Naive B cell (primary cell): ENCODE measurements around the gene CAPN9. TPM values are rescaled to one million over a fixed set of nuclear protein-coding genes. Genes with fewer than 3 reads are reported as not detected.

ENCODE experiments used
- ATAC-seq, 2 donors: fragments of 150-1000 bp; cut with Tn5 transposase; 2 replicates each; pipeline ENCODE4 v1.10.0; 2021; ENCODE audit warnings: low read depth in 2 of 2, mild to moderate bottlenecking in 2 of 2, moderate library complexity in 2 of 2
- DNase-seq: peaks from one replicate; pipeline ENCODE4 v3.0.0; 2022
- H3K27ac Mint-ChIP-seq, 6 donors: one replicate each; pipeline ENCODE4 v1.8.0; 2020 to 2022; ENCODE audit warnings: mild to moderate bottlenecking in 6 of 6, mixed read lengths in 6 of 6, moderate library complexity in 5 of 6, inconsistent platforms in 2 of 6
- H3K27me3 Mint-ChIP-seq, 3 donors: one replicate each; pipeline ENCODE4 v1.8.0; 2021 to 2022; ENCODE audit warnings: mixed read lengths in 3 of 3, mild to moderate bottlenecking in 1 of 3
- H3K36me3 Mint-ChIP-seq, 2 donors: one replicate each; pipeline ENCODE4 v1.8.0; 2020 to 2022; ENCODE audit warnings: mixed read lengths in 2 of 2, inconsistent platforms in 1 of 2, mild to moderate bottlenecking in 1 of 2
- H3K4me1 Mint-ChIP-seq, 3 donors: one replicate each; pipeline ENCODE4 v1.8.0; 2020 to 2022; ENCODE audit warnings: mixed read lengths in 3 of 3, inconsistent platforms in 1 of 3, mild to moderate bottlenecking in 1 of 3, moderate library complexity in 1 of 3
- H3K4me3 Mint-ChIP-seq, 8 donors: one replicate each; pipeline ENCODE4 v1.8.0; 2020 to 2022; ENCODE audit warnings: mild to moderate bottlenecking in 8 of 8, mixed read lengths in 8 of 8, moderate library complexity in 8 of 8, inconsistent platforms in 2 of 8
- H3K9me3 Mint-ChIP-seq, 7 donors: one replicate each; pipeline ENCODE4 v1.8.0; 2020 to 2022; ENCODE audit warnings: mixed read lengths in 7 of 7, mild to moderate bottlenecking in 5 of 7, inconsistent platforms in 2 of 7, moderate library complexity in 1 of 7
- polyA plus RNA-seq, 6 donors: library from polyadenylated mRNA; unstranded; fragments of 300-500 nt; fragmentation: Illumina TruSeq; gene quantifications; one replicate each; pipeline ENCODE4 v1.2.3, GENCODE V29; 2021; ENCODE audit warnings: low read depth in 6 of 6

Gene CAPN9
- polyA plus RNA-seq, 6 donors from 2014 or later, result not detected

GRCh38 chr1:230706020-230706699 is 41.0 kb upstream of the CAPN9 start:
- Mint-ChIP-seq H3K27me3 (peaks cover 16 to 37% (median 35%) of the 10 kb centered on the region in 3 donors), H3K27ac (no peak overlapping the region), H3K4me1 (peaks cover 0 to 5% (median 2%) of the 10 kb centered on the region in 3 donors), H3K4me3 (no peak overlapping the region), H3K9me3 (peaks cover 0 to 2% (median 0%) of the 10 kb centered on the region in 7 donors), H3K36me3 (no peaks in the 10 kb centered on the region)
- no peak for DNase-seq
- ATAC-seq, result no peak

- ATAC-seq (no peak), DNase-seq (no peak)
- Mint-ChIP-seq H3K4me1 (peaks cover 0 to 5% (median 2%) of the 10 kb centered on the region in 3 donors), H3K27me3 (peaks cover 16 to 37% (median 29%) of the 10 kb centered on the region in 3 donors), H3K9me3 (peaks cover 0 to 2% (median 0%) of the 10 kb centered on the region in 7 donors), H3K4me3 (no peak overlapping the region), H3K27ac (no peak overlapping the region), H3K36me3 (no peaks in the 10 kb centered on the region)
These were observed 40.1 kb upstream of the CAPN9 start for GRCh38 chr1:230706887-230707731.

- Mint-ChIP-seq H3K27ac (peak overlapping the region in 3 of 6 donors; percentile 63 to 81 (median 78)), H3K9me3 (peaks cover 0 to 2% (median 0%) of the 10 kb centered on the region in 7 donors), H3K4me1 (peaks cover 0 to 5% (median 2%) of the 10 kb centered on the region in 3 donors), H3K4me3 (no peak overlapping the region), H3K36me3 (no peaks in the 10 kb centered on the region), H3K27me3 (peaks cover 16 to 45% (median 29%) of the 10 kb centered on the region in 3 donors)
- ATAC-seq (no peak), DNase-seq (no peak)
These were observed 39.2 kb upstream of the CAPN9 start for GRCh38 chr1:230707732-230708630.

- no peak for DNase-seq
- Mint-ChIP-seq H3K9me3 (peaks cover 0 to 2% (median 0%) of the 10 kb centered on the region in 7 donors), H3K27ac (no peak overlapping the region), H3K4me1 (peaks cover 0 to 5% (median 2%) of the 10 kb centered on the region in 3 donors), H3K27me3 (peaks cover 16 to 53% (median 34%) of the 10 kb centered on the region in 3 donors), H3K36me3 (no peaks in the 10 kb centered on the region), H3K4me3 (no peak overlapping the region)
- ATAC-seq, result no peak
These were observed 38.3 kb upstream of the CAPN9 start for GRCh38 chr1:230708631-230709580.

GRCh38 chr1:230709619-230710542 is 37.3 kb upstream of the CAPN9 start:
- Mint-ChIP-seq H3K36me3 (no peaks in the 10 kb centered on the region), H3K27me3 (peaks cover 14 to 58% (median 35%) of the 10 kb centered on the region in 3 donors), H3K9me3 (peaks cover 0 to under 1% (median 0%) of the 10 kb centered on the region in 7 donors), H3K4me3 (no peak overlapping the region), H3K27ac (no peak overlapping the region), H3K4me1 (peaks cover 0 to 5% (median 2%) of the 10 kb centered on the region in 3 donors)
- no peak for ATAC-seq
- no peak for DNase-seq

GRCh38 chr1:230710543-230710904 is 36.7 kb upstream of the CAPN9 start:
- no peak overlapping the region for H3K4me3 Mint-ChIP-seq
- H3K27ac Mint-ChIP-seq, result no peak overlapping the region
- peaks cover 0 to 2% (median 0%) of the 10 kb centered on the region in 7 donors for H3K9me3 Mint-ChIP-seq
- no peak for ATAC-seq
- no peak for DNase-seq
- H3K36me3 Mint-ChIP-seq, result no peaks in the 10 kb centered on the region
- peaks cover 12 to 54% (median 34%) of the 10 kb centered on the region in 3 donors for H3K27me3 Mint-ChIP-seq
- H3K4me1 Mint-ChIP-seq, result peaks cover 0 to 5% (median 2%) of the 10 kb centered on the region in 3 donors

GRCh38 chr1:230711245-230711644 is 35.9 kb upstream of the CAPN9 start:
- peaks cover 12 to 54% (median 34%) of the 10 kb centered on the region in 3 donors for H3K27me3 Mint-ChIP-seq
- no peak overlapping the region for H3K4me3 Mint-ChIP-seq
- peaks cover 0 to 5% (median 2%) of the 10 kb centered on the region in 3 donors for H3K4me1 Mint-ChIP-seq
- no peak for DNase-seq
- ATAC-seq, result no peak
- no peaks in the 10 kb centered on the region for H3K36me3 Mint-ChIP-seq
- peaks cover 0 to 9% (median 3%) of the 10 kb centered on the region in 7 donors for H3K9me3 Mint-ChIP-seq
- H3K27ac Mint-ChIP-seq, result no peak overlapping the region

- Mint-ChIP-seq H3K4me1 (peaks cover 0 to 4% (median 2%) of the 10 kb centered on the region in 3 donors), H3K27ac (no peak overlapping the region), H3K9me3 (peaks cover 3 to 16% (median 6%) of the 10 kb centered on the region in 7 donors), H3K4me3 (no peak overlapping the region), H3K27me3 (peaks cover 21 to 43% (median 31%) of the 10 kb centered on the region in 3 donors), H3K36me3 (no peaks in the 10 kb centered on the region)
- ATAC-seq (no peak), DNase-seq (no peak)
These were observed 34.7 kb upstream of the CAPN9 start for GRCh38 chr1:230712470-230712942.

GRCh38 chr1:230713138-230713537 is 34.0 kb upstream of the CAPN9 start:
- peak overlapping the region in 1 of 8 donors; percentile 6 for H3K4me3 Mint-ChIP-seq
- no peak overlapping the region for H3K27ac Mint-ChIP-seq
- peaks cover 3 to 16% (median 6%) of the 10 kb centered on the region in 7 donors for H3K9me3 Mint-ChIP-seq
- H3K36me3 Mint-ChIP-seq, result no peaks in the 10 kb centered on the region
- DNase-seq (no peak), ATAC-seq (no peak)
- H3K4me1 Mint-ChIP-seq, result no peaks in the 10 kb centered on the region
- peaks cover 21 to 37% (median 24%) of the 10 kb centered on the region in 3 donors for H3K27me3 Mint-ChIP-seq

GRCh38 chr1:230713547-230713914 is 33.7 kb upstream of the CAPN9 start:
- no peaks in the 10 kb centered on the region for H3K4me1 Mint-ChIP-seq
- no peaks in the 10 kb centered on the region for H3K36me3 Mint-ChIP-seq
- no peak overlapping the region for H3K27ac Mint-ChIP-seq
- no peak for ATAC-seq
- no peak for DNase-seq
- H3K4me3 Mint-ChIP-seq, result no peak overlapping the region
- H3K9me3 Mint-ChIP-seq, result peaks cover 4 to 16% (median 6%) of the 10 kb centered on the region in 7 donors
- peaks cover 24 to 33% (median 24%) of the 10 kb centered on the region in 3 donors for H3K27me3 Mint-ChIP-seq
